DMS 273 treated with DMSO at 0.1 percent for 48 hours (cell line): ENCODE results near the gene LRRC34.

Source experiments
- DNase-seq: peaks from one replicate; lab custom pipeline; 2025; lab: John Stamatoyannopoulos, UW

The LRRC34 gene, protein sequence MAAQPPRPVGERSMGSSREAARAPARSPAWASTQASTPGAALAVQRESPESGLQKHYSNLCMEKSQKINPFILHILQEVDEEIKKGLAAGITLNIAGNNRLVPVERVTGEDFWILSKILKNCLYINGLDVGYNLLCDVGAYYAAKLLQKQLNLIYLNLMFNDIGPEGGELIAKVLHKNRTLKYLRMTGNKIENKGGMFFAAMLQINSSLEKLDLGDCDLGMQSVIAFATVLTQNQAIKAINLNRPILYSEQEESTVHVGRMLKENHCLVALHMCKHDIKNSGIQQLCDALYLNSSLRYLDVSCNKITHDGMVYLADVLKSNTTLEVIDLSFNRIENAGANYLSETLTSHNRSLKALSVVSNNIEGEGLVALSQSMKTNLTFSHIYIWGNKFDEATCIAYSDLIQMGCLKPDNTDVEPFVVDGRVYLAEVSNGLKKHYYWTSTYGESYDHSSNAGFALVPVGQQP

DNA sequence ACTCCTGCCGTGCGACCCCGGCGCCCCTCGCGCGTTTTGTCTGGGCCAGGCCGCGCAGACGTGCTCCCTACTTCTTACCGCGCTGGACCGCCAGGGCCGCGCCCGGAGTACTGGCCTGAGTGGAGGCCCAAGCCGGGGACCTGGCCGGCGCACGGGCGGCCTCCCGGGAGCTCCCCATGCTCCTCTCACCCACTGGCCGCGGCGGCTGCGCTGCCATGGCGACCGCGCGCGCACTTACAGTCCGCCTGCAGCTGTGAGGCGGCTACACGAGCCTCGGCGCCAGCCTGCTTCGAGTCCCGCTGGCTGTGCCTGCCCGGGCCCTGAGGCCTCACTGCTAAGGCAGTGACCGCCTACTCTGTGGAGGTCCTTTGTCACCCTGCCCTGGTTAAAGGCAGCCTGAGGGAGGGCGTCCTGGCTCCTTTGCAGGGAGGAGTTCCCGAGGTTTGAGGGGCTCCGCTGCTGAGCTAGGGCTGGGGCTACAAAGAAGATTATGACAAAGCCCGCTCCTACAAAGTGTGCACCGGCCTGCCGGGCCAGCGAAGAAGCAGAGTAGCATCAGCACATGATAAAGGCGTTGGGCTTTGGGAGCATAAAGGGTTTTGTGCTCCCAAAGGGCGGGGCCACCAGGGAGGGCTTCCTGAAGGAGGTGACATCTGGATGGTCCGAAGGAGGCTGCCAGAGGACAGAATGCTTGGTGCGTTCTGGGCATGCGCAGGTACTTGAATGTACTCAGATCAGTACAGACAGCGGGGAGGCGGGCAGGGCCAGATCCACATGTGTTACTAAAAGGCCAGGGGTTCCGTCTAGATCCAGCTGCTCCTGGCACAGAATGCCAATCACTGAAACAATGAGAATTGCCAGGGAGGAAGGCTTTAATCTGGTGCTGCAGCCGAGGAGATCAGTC, at the start of gene LRRC34, which contains the start of gene LRRIQ4:
LRRC34 (minus strand) TSS at position 573 of the 904 bp plus-strand sequence; CDS start at position 217, 356 bp downstream.
LRRIQ4 (plus strand) TSS at position 539 of the 904 bp plus-strand sequence. CDS start 9,052 bp downstream, outside the sequence.
- peak; percentile 81 for DNase-seq

DNA sequence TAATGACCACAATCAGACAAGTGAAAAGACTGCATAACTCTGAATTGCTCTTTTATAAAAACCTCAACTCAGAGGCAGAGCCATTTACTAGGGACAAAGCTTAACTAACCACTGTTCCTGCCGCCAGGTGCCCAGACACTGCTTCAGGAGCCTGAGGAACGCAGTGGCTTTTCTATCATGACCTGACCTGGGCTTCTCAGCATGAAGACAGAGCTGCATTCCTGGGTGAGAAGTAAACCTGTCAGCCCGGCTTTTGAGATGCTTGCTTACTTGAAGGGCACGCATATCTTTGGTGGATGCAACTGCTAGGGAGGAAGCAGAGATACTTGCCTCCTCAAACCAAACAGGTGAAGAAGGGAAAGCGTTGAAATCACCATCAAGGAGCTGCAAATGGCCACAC, 49.2 kb upstream of the LRRC34 start:
- no peak for DNase-seq

DNA sequence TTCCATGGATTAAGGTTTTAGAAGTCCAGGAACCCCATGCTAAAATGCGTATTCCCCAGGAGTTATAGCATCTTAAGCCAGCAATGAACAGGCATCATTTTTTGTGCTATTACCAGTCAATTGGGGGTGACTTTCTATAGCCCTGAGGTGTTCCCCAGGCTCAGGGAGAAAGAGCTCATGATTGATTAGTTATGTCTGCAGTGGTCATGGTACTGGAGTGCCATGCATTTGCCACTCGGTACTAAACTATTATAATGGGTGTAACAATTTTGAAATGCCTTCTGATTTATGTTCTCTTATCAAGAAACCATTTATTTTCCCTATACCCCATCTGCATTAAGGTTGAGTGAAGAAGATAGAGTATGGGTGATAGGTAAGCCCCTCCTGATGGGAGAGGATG, 45.1 kb upstream of the LRRC34 start:
- no peak for DNase-seq

DNA sequence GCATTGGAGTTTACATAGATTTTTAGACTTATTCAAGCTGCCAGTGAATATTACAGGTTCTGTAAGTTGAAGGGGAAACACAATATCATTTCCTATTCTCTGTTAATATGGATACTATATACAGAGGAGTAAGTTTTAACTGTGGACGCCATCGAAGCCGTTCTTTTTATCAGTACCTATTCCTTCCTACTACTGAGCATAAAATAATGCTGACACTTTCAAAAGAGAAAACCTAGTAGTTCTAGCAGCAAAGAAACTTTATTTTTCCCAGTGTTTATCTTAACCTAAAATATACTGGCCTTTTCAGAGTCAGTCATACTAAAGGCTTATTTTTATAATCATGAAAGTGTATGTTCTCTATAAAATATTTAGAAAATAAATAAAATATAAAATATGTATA, 42.8 kb upstream of the LRRC34 start:
- DNase-seq, result no peak

DNA sequence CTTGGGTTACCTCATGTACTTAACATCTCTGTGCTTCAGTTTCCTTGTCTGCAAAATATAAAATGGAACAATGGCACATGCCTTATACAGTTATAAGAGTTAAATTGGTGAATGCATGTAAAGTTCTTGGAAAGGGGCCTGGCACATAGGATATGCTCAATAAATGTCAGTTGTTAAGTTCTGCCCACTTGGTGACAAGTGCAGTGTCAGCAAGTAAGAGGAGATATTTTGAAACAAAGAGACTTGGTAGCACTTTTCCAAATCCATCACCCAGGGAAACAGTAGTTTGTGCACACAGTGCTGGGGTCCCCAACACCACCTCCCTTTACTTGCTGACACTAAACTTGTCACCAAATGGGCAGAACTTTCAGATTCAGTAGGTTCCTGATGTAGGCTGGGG, 37.9 kb upstream of the LRRC34 start:
- no peak for DNase-seq

DNA sequence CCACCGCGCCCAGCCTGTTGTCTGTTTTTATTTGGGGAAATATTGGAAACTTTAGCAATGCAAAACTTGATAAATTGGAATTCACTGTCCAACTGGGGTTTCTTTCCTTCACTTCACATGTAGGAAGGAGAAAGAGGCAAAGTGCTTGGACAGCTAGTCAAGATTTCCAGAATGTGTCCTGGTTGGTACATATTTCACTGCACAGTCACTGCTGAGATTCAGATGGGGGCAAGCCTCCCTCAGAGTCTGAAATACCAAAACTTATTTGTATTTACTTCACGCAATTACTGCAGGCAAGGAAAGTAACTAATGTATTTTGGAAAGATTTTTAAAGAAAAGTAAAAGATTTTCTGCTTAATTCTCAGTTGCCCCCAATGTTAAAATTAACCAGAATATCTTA, 36.0 kb upstream of the LRRC34 start:
- DNase-seq, result no peak

DNA sequence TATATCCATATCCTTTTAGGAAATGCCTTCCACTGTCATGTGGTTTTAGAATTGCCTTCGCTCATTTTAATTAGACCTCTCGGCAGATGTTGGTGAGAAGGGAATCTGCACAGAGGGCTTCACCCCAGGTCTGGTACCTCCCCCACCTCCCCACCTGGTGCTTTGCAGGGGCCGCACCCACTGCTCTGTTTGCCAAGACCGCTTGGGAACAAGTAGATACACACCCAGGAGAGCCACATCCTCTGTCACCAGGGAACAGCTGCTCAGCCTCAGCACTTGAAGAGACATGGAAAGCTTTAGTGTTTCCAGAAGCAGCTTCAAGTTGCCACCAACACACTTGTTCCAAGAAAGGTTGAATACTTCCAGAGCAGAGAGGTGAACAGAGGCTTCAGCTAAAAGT, 35.2 kb upstream of the LRRC34 start:
- DNase-seq, result no peak

DNA sequence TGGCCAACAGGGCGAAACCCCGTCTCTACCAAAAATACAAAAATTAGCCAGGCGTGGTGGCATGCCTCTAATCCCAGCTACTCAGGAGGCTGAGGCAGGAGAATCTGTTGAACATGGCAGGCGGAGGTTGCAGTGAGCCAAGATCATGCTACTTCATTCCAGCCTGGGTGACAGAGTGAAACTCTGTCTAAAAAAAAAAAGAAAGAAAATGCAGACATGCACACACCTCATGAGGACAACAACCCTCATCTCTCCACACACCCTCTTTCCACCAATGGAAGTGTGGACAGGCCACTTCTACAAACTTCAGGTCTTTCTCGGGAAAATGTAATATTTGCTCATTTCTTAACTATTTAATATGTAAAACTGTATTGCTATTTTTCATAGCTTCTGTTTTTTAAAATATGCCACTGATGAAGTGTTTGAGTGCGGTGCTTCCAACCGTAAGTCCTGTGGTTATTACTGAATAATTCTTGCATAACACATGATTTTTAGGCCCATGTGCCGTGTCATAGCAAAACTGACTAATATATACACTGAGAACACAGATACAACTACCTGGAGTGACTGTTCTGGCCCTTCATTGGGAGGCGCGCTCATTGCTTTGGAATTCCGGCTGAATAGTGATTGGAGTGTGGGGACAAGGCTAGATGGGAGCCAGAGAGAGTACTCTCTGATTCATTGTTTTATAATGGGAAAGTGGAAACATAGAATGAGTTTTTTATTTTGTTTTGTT, 33.9 kb upstream of the LRRC34 start:
- no peak for DNase-seq

DNA sequence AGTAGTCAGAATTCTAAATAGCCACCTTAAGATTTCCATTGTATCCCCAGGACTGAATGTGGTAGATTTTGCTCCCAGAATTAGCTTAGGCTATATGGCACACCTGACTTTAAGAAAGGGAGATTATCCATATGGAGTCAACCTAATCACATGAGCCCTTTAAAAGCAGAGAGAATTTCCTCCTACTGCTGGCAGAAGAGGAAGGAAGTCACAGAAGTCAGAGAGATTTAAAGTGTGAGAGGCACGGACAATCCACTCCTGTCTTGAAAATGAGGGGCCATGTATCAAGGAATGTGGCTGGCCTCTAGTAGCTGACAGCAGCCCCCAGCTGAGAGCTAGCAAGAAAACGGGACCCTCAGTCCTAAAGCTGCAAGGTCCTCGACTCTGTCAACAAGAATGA, 30.3 kb upstream of the LRRC34 start:
- no peak for DNase-seq

DNA sequence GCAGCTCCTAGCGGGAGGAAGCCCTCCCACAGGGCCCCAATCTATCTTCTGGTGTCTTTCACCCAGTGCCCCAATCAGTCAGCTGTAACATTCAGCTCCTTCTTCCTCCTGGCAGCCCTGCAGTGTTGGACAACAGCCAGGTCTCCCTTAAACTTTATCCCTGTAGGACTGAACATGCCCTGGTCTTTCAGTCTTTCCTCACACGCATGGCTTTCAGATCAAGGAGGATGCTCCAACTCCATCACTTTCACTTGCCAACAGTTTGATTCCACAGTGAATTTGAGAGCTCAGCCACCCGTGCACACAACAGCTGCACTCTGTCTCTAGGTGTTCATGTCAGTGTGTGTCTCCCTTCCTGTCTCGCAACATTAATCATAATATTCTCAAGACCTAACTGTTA, 28.5 kb upstream of the LRRC34 start:
- no peak for DNase-seq

DNA sequence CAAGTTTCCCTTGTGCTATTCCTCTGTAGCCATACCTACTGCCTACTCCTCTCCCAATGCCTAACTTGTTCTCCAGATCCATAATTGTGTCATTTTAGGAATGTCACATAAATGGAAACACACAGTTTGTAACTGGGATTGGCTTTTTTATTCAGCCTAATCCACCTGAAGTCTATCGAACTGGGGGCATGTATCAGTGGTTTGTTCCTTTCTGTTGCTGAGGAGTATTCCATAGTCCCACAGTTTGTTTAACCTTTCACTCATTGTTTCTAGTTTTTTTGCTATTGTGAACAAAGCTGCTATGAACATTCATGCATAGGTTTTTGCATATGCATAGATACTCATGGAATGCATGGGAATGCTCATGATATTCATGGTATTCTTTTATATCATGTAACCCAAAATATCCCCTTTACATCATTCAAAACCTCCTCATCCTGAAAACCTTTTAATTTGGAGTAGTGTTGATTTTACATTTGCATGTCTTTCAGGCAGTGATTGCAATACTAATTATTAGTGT, 25.9 kb upstream of the LRRC34 start:
- DNase-seq, result no peak

DNA sequence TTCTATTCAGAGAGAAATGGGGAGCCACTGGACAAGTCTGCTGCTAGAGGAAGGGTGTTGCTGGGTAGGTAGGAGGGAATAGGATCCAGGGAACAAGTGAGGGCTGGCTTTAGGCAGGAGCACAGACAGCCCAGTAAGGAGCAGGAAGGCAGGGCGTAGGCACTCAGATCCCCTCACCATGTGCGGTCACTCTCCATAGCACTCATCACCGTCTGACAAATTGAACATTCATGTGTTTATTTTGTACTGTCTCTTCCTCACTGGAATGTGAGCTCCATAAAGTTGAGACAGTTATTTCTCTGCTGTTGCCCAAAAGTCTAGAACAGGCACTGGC, 24.2 kb upstream of the LRRC34 start:
- no peak for DNase-seq

DNA sequence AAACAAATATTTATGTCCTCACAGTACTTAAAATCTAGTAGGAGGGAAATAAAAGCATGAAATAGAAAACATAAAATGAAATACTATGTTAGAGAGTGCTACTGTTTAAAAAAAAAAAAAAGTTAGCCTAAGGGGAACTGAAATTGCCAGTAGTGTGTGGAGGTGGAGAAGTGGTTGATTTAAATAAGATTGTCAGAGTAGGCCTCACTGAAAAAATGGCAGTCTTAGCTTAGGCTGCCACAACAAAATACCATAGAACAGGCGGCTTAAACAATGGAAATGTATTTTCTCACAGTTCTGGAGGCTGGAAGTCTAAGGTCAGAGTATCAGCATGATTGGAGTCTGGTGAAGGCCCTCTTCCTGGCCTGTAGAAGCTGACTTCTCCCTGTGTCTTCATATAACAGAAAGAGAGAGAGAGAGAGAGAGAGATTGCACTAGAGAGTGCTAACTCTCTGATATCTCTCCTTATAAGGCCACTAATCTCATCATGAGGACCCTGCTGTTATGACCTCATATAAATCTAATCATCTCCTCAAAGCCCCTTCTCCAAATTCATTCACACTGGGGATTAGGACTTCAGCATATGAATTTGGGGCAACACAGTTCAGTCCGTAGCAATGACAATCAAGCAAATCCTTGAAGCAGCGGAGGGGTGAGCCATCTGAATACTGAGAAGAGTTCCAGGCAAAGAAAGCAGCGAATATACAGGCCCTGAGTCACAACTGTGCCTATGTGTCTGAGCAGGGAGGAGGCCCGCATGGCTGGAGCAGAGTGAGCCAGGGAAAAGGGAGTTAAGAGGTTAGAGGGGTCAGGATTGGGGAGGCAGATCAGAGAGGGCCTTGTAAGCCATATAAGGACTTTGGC, 23.6 kb upstream of the LRRC34 start:
- no peak for DNase-seq

DNA sequence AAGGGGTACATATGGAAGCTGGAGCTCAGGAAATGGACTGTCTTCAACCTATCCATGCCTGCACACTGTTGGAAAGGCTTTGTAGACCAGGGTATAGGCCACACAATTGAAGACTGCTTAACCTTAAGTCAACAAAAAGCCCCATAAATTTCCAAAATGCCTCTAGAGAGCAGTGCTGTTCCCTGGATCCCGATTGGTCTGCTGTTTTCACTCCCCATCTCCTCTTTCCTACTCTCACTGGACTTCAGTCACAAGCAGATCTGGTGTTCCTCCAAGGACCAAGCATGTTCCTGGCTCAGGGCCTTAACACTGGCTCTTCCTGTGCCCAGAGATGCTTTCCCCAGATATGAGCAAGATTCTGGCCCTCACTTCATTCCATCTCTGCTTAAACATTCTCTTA, 22.8 kb upstream of the LRRC34 start:
- DNase-seq, result no peak

DNA sequence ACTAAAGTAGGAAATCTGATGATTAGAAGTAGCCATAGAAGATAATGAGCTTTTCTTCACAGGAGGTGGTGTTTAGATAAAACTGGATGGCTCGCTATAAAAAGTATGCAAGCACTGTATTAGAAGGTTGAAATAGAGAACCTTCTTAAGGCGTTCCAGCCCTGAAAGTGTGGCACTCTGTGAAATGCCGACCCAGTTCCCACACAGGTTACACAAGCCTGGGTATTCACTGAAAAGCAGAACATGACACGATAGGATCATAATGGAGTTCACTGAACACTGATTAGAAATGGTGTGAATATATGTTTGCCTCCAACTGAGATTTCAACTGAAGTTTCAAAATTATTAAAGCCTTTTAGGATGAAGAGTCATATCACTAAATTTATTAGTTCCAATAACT, 15.0 kb upstream of the LRRC34 start:
- DNase-seq, result no peak

DNA sequence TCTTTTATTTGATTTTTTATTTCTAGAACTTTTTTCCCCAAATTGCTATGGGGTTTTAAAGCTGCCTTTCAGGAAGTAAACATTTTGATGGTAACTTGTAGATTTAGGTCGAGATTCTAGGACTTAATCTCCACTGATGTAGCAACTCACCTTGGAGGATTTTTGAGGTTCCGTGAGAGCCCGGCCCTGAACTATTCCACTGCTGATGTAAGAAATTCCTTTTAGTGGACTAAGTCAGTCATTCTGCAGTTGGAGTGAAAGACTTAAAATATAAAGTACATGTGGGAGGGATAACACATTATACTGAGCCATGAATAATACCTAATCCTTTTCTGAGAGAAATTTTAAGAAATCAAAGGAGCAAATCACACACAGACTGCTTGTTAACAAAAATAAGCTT, 12.6 kb upstream of the LRRC34 start:
- no peak for DNase-seq

DNA sequence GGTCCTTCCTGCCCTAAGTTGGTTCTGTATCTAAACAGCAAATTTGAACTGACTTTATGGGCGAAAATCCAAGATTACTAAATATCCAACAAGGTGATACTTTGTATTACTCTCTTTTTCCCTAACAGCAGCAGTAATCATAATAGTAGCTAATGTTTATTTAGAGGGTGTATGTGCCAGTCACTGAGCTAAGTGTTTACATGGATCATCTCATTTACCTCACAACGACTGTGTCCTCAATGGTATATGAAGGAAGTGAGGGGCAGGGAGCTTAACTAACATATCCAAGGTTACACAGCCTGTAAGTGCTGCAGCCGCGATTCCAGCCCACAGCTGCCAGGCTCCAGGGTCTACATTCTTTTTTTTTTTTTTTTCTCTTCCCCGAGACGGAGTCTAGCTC, 10.3 kb upstream of the LRRC34 start:
- DNase-seq, result no peak

DNA sequence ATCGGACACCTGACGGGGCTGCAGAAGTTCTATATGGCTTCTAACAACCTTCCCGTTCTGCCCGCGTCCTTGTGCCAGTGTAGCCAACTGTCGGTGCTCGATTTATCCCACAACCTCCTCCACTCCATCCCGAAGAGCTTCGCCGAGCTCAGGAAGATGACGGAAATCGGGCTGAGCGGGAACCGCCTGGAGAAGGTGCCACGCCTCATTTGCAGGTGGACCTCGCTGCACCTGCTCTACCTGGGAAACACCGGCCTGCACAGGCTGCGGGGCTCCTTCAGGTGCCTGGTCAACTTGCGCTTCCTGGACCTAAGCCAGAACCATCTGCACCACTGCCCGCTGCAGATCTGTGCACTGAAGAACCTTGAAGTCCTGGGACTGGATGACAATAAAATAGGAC, 9.8 kb upstream of the LRRC34 start:
- no peak for DNase-seq

DNA sequence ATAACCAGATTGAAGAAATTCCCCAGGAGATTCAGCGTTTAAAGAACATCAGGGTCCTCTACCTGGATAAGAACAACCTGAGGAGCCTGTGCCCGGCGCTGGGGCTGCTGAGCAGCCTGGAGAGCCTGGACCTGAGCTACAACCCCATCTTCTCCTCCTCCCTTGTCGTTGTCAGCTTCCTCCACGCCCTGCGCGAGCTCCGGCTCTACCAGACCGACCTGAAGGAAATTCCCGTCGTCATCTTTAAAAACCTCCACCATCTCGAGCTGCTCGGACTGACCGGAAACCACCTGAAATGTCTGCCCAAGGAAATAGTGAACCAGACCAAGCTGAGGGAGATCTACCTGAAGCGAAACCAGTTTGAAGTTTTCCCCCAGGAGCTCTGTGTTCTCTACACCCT, 9.4 kb upstream of the LRRC34 start:
- no peak for DNase-seq

DNA sequence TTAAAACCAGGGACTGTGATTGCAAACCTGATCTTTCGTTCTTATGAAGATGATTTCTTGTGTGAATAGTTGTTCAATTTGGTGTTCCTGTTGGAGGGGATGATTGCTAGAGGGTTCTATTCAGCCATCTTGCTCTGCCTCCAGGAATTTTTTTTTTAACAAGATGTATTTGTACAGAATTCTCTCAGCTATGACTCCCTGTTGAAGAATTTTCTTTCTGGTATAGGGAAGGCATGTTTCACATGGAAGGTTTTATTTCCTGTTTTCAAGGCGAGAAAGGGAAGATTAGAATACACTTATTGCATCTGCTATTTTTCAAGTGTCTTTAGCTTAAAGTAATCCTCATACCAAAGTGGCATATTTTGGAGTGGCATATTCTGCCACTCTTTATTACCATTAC, 5.6 kb upstream of the LRRC34 start:
- no peak for DNase-seq

DNA sequence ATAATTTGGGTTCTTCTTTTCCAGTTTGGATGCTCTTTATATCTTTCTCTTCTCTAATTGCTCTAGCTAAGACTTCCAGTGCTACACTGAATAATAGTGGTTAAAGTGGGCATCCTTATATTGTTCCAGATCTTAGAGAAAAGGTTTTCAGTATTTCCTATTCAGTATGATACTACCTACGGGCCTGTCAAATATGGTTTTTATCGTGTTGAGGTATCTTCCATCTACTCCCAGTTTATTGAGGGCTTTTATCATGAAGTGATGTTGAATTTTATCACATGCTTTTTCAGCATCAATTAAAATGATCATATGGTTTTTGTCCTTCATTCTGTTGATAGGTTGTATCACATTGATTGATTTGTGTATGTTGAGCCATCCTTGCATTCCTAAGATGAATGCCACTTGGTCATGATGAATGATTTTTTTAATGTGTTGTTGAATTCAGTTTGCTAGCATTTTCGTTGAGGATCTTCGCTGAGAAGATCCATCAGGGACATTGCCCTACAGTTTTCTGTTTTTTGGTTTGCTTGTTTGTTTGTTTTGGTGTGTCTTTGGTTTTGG, 3.0 kb upstream of the LRRC34 start:
- DNase-seq, result no peak
